ENCODE measurements around the gene PRM2. TPM values are rescaled to one million over a fixed set of nuclear protein-coding genes. Genes with fewer than 3 reads are reported as not detected.
A peak's percentile ranks its signal among the peaks of the same experiment; 100 is the strongest.
"Not testable (repeated sequence)": the region's sequence is repeated elsewhere in the genome, so short reads cannot be mapped to it uniquely, and the experiment has no call there.

PRM2 gene
- polyA plus RNA-seq, 10 donors: not detected

- DNase-seq: no peak
Observed at GRCh38 chr16:11307639-11308492, 31.6 kb upstream of the PRM2 start.

GRCh38 chr16:11306997-11307638 lies 30.8 kb upstream of the PRM2 start:
- DNase-seq: no peak

- no peak for DNase-seq
Observed at GRCh38 chr16:11306381-11306780, 30.1 kb upstream of the PRM2 start.

- no peak for DNase-seq
Observed at GRCh38 chr16:11303405-11304138, 27.3 kb upstream of the PRM2 start.

GRCh38 chr16:11302977-11303376 lies 26.7 kb upstream of the PRM2 start:
- no peak for DNase-seq

- no peak for DNase-seq
Observed at GRCh38 chr16:11301645-11302501, 25.6 kb upstream of the PRM2 start.

GRCh38 chr16:11300560-11300892 lies 24.2 kb upstream of the PRM2 start:
- no peak for DNase-seq

- no peak for DNase-seq
Observed at GRCh38 chr16:11299865-11300559, 23.7 kb upstream of the PRM2 start.

- DNase-seq: not testable (repeated sequence)
Observed at GRCh38 chr16:11298950-11299547, 22.8 kb upstream of the PRM2 start.

- DNase-seq: no peak
Observed at GRCh38 chr16:11298143-11298900, 22.0 kb upstream of the PRM2 start.

GRCh38 chr16:11297492-11298142 lies 21.3 kb upstream of the PRM2 start:
- DNase-seq: peak; percentile 33 to 54 (median 42)

GRCh38 chr16:11296706-11297491 lies 20.6 kb upstream of the PRM2 start:
- no peak for DNase-seq

GRCh38 chr16:11296351-11296705 lies 20.0 kb upstream of the PRM2 start:
- DNase-seq: no peak

GRCh38 chr16:11295672-11296071 lies 19.4 kb upstream of the PRM2 start:
- no peak for DNase-seq

GRCh38 chr16:11292076-11292748 lies 15.9 kb upstream of the PRM2 start:
- no peak for DNase-seq

- DNase-seq: peak in 2 of 3 donors; percentile 21 to 45
Observed at GRCh38 chr16:11291091-11291703, 14.9 kb upstream of the PRM2 start.

GRCh38 chr16:11290102-11290893 lies 14.0 kb upstream of the PRM2 start:
- DNase-seq: no peak

Data from muscle of back (tissue), 11 donors.